IPS DF 6.9 (cell line): ENCODE results near the gene STAC3.
A peak's percentile ranks its signal among the peaks of the same experiment; 100 is the strongest.

Source experiments
- DNase-seq: peaks from one replicate; pipeline ENCODE4 v3.0.0-alpha.2; 2013; ENCODE audit warnings: low read depth, low spot score
- H3K27ac ChIP-seq: one replicate; pipeline ENCODE4 v1.5.1; 2013; ENCODE audit warnings: low read length, control low read depth
- H3K27me3 ChIP-seq: 2 replicates; pipeline ENCODE4 v1.6.1; 2013; ENCODE audit warnings: mild to moderate bottlenecking, low read length; ENCODE audit not compliant: control insufficient read depth, insufficient read depth
- H3K36me3 ChIP-seq: 2 replicates; pipeline ENCODE4 v1.6.1; 2013; ENCODE audit warnings: low read length; ENCODE audit not compliant: control insufficient read depth, insufficient read depth
- H3K4me1 ChIP-seq: 2 replicates; pipeline ENCODE4 v1.6.1; 2013; ENCODE audit warnings: low read length; ENCODE audit not compliant: control insufficient read depth, insufficient read depth
- H3K4me3 ChIP-seq: 2 replicates; pipeline ENCODE4 v1.5.1; 2013; ENCODE audit warnings: mild to moderate bottlenecking, low read length
- H3K9me3 ChIP-seq: 2 replicates; pipeline ENCODE4 v1.6.1; 2013; ENCODE audit warnings: low read length, inconsistent platforms; ENCODE audit not compliant: control insufficient read depth, insufficient read depth
- WGBS: extraction: QIAGEN DNeasy Blood & Tissue Kit; methylation state at CpG from one replicate; pipeline ENCODE4 v1.1.7; 2013; ENCODE audit warnings: mixed read lengths, missing lambda C conversion rate; ENCODE audit not compliant: insufficient read length, insufficient coverage; 5-methylcytosine and 5-hydroxymethylcytosine counted together

STAC3 gene

DNA sequence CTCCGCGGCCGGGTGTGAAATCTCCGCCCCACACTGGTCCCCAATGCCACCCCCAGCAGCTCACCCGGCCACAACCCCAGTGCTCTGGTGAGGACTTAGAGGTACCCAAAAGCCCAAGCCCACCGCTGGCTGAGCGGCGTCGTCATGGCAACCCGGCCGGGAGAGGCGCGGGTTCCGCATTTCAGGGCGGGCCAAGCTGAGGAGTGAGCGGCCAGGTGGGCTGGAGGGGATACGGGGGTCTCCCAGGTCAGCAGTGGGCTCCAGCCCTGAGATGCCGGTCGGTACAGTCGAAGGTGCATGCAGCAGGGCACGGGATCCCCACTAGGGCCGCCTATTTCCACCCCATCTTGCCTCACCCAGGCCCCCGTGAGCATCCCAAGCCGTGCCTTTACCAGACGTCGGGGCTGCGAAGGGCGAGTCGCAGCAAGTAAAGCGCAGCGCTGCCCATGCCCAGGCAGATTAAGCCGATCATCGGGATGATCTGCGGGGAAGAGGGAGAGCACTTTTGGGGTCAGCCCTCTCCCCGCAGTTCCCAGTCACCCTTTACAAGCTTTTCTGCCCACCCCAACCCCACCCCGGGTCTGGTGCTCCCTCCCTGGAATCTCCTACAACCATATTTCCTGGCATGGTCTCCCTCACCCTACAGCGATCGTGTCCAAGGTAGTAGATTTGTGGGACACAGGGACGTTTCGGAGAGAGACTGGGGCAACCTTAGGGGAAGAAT, 14.6 kb downstream of the STAC3 start:
- Histone ChIP-seq H3K9me3 (no peaks in the 10 kb centered on the region), H3K27me3 (peaks cover 46% of the 10 kb centered on the region), H3K4me3 (no peak overlapping the region), H3K36me3 (peaks cover 26% of the 10 kb centered on the region), H3K27ac (no peak overlapping the region), H3K4me1 (peaks cover 11% of the 10 kb centered on the region)
- no CpG with 5 or more reads among the region's 40 CpGs for WGBS
- DNase-seq, result no peak

DNA sequence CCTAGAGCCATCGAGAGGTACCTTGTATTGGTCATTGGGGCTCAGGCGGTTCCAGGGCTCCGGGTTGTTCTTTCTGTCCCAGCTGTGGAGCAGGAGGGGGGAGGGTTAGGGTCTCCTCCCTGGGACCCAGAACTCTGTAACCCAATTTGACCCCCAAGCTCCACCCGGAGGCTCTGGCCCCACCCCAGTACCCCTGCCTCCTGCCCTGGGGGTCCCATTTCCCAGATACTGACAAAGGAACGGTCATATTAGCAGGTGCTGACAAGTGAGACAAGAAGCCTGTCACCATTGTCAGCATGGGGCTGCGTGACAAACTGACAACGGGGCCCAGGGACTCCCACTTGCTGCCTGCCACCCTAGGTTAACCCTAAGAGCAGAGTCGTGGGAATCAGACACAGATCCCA, 15.3 kb downstream of the STAC3 start:
- H3K9me3 ChIP-seq, result no peaks in the 10 kb centered on the region
- peaks cover 40% of the 10 kb centered on the region for H3K27me3 ChIP-seq
- H3K27ac ChIP-seq, result no peak overlapping the region
- peaks cover 12% of the 10 kb centered on the region for H3K4me1 ChIP-seq
- DNase-seq, result no peak
- WGBS, result no CpG with 5 or more reads among the region's 8 CpGs
- H3K4me3 ChIP-seq, result no peak overlapping the region
- peaks cover 31% of the 10 kb centered on the region for H3K36me3 ChIP-seq

DNA sequence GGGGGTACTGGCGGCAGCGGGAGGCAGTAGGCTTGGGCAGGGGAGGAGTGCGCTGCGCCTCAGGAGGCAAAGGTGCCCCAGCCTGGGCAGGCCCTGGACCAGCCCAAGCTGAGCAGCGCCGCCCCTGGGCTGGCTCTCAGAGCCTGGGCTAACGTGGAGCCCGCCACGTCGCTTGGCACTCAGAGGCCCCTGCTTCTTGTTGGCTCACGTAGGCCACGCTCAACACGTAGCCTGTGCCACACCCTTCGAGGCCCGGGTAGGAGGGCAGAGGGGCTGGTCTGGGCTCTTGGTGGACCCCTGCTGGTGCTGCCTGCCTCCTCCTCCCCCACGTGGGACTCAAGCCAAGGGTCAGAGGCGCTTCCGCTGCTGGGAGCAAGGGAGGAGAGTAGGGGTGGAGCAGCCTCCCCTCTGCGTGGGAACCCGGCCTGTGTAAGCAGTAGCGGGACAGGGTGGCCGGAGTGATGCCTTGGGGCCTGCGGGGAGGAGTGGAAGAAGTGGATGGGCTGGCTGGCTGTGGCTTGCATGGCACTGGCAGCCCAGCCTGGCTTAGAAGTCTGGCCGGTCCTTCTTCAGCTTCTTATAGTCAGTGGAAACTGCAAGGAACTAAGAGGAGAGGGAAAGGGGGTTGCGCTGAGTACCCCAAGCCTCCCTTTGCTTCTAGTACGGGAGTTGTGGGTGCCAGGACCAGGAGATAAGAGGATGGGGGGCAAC, 15.8 kb downstream of the STAC3 start:
- no peak overlapping the region for H3K27ac ChIP-seq
- H3K36me3 ChIP-seq, result peaks cover 31% of the 10 kb centered on the region

DNA sequence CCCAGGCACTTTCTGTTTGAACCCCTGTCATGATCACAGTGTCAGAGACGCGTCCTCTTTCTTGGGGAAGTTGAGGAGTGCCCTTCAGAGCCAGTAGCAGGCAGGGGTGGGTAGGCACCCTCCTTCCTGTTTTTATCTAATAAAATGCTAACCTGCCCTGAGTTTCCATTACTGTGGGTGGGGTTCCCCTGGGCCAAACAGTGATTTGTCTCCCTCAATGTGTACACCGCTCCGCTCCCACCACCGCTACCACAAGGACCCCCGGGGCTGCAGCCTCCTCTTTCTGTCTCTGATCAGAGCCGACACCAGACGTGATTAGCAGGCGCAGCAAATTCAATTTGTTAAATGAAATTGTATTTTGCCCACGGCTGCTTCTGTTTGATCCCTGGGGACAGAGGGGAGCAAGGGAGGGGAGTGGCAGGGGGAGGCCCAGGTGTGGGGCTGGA, 16.4 kb downstream of the STAC3 start:
- WGBS, result no CpG with 5 or more reads among the region's 10 CpGs
- Histone ChIP-seq H3K36me3 (peaks cover 31% of the 10 kb centered on the region), H3K4me1 (peaks cover 10% of the 10 kb centered on the region), H3K4me3 (no peak overlapping the region), H3K27me3 (peaks cover 29% of the 10 kb centered on the region), H3K27ac (no peak overlapping the region), H3K9me3 (no peaks in the 10 kb centered on the region)
- no peak for DNase-seq

More for the DNA sequence above, 15.8 kb downstream of the STAC3 start:
- no CpG with 5 or more reads among the region's 26 CpGs for WGBS
- H3K27me3 ChIP-seq, result peaks cover 34% of the 10 kb centered on the region
- peaks cover 10% of the 10 kb centered on the region for H3K4me1 ChIP-seq
- H3K4me3 ChIP-seq, result no peak overlapping the region
- H3K9me3 ChIP-seq, result no peaks in the 10 kb centered on the region
- DNase-seq, result no peak

DNA sequence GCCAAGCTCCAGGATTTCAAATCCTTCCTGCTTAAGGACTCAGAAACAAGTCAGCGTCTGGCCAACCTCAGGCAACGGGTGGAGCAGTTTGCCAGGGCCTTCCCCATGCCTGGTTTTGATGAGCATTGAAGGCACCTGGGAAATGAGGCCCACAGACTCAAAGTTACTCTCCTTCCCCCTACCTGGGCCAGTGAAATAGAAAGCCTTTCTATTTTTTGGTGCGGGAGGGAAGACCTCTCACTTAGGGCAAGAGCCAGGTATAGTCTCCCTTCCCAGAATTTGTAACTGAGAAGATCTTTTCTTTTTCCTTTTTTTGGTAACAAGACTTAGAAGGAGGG, 16.8 kb downstream of the STAC3 start:
- WGBS, result no CpG with 5 or more reads among the region's 3 CpGs
- no peak for DNase-seq
- Histone ChIP-seq H3K27ac (no peak overlapping the region), H3K4me3 (no peak overlapping the region), H3K36me3 (peaks cover 31% of the 10 kb centered on the region), H3K4me1 (peaks cover 10% of the 10 kb centered on the region), H3K9me3 (no peaks in the 10 kb centered on the region), H3K27me3 (peaks cover 25% of the 10 kb centered on the region)

DNA sequence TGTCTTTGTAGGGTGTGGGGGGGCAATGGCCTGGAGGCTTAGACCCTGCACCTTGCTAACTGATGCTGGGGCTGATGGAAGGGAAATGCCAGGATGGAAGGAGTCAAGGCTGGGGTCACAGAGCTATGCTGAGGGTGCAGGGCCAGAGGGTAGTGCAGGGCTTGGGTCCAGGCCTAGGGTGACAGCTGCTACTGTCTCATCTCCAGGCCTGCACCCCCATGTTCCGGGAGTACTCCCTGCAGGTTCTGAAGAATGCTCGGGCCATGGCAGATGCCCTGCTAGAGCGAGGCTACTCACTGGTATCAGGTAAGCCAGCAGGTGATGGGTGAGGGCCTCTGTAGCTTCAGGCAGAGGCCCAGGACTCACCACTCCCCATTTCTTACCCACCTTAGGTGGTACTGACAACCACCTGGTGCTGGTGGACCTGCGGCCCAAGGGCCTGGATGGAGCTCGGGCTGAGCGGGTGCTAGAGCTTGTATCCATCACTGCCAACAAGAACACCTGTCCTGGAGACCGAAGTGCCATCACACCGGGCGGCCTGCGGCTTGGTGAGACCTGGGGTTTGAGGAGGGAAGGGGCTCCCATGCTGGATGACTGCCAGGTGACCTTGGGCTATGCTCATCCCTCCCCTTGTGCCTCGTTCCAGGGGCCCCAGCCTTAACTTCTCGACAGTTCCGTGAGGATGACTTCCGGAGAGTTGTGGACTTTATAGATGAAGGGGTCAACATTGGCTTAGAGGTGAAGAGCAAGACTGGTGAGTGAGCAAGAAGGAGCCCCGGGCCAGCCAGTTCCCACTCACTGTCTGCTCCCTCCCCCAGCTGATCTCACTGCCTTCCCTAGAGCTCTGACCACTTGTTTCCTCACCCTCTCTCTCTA, 17.4 kb downstream of the STAC3 start:
- H3K9me3 ChIP-seq, result no peaks in the 10 kb centered on the region
- DNase-seq, result no peak
- peaks cover 31% of the 10 kb centered on the region for H3K36me3 ChIP-seq
- no peak overlapping the region for H3K4me3 ChIP-seq
- H3K27me3 ChIP-seq, result peaks cover 24% of the 10 kb centered on the region
- no peak overlapping the region for H3K27ac ChIP-seq
- no CpG with 5 or more reads among the region's 15 CpGs for WGBS
- peaks cover 10% of the 10 kb centered on the region for H3K4me1 ChIP-seq

DNA sequence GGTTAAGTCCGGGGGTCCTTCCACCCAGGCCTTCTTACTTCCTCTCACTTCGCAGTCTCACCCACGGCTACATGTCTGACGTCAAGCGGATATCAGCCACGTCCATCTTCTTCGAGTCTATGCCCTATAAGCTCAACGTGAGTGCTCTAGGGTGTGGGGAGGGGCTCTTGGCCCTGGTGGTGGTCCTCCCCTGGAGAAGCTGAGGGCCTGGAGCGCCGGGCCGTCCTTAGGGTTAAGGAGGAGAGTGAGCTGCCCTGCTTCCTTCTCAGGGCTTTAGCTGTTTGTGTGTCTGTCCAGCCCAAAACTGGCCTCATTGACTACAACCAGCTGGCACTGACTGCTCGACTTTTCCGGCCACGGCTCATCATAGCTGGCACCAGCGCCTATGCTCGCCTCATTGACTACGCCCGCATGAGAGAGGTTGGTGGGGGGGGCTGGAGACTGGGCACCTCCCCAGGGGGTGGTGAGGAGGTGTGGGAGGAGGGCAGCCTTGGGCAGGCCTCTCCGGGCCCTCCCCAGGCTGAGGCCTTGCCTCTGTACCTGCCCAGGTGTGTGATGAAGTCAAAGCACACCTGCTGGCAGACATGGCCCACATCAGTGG, 18.7 kb downstream of the STAC3 start:
- peaks cover 31% of the 10 kb centered on the region for H3K36me3 ChIP-seq
- DNase-seq, result no peak
- no CpG with 5 or more reads among the region's 19 CpGs for WGBS
- H3K4me1 ChIP-seq, result peaks cover 6% of the 10 kb centered on the region
- H3K27ac ChIP-seq, result no peak overlapping the region
- H3K4me3 ChIP-seq, result no peak overlapping the region
- no peaks in the 10 kb centered on the region for H3K9me3 ChIP-seq
- peaks cover 19% of the 10 kb centered on the region for H3K27me3 ChIP-seq

DNA sequence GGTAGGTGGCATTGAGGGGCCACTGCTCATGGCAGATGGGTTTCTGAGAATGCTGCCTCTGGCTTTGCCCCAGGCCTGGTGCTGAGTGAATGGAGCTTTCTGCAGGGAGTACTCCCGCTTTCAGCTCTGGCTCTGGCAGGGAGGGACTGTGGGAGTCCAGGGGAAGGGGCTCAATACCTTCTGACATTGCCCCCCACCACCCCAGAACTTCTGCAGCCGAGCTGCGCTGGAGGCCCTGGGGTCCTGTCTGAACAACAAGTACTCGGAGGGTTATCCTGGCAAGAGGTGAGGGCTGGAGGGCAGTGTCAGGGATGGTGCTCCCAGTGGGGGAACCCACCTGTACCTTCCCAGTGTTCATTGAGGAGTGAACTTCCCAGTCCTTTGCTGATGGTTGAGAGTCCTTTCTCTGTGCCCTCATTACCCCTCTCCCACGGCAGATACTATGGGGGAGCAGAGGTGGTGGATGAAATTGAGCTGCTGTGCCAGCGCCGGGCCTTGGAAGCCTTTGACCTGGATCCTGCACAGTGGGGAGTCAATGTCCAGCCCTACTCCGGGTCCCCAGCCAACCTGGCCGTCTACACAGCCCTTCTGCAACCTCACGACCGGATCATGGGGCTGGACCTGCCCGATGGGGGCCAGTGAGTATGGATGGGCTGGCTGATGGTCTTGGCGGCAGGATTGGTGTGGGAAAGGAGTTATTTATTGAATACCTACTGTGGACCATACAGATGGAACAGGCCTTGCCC, 19.5 kb downstream of the STAC3 start:
- no peak for DNase-seq
- peaks cover 9% of the 10 kb centered on the region for H3K4me1 ChIP-seq
- H3K9me3 ChIP-seq, result no peaks in the 10 kb centered on the region
- H3K27me3 ChIP-seq, result peaks cover 13% of the 10 kb centered on the region
- WGBS, result no CpG with 5 or more reads among the region's 13 CpGs
- H3K27ac ChIP-seq, result no peak overlapping the region
- H3K4me3 ChIP-seq, result no peak overlapping the region
- H3K36me3 ChIP-seq, result peaks cover 31% of the 10 kb centered on the region

DNA sequence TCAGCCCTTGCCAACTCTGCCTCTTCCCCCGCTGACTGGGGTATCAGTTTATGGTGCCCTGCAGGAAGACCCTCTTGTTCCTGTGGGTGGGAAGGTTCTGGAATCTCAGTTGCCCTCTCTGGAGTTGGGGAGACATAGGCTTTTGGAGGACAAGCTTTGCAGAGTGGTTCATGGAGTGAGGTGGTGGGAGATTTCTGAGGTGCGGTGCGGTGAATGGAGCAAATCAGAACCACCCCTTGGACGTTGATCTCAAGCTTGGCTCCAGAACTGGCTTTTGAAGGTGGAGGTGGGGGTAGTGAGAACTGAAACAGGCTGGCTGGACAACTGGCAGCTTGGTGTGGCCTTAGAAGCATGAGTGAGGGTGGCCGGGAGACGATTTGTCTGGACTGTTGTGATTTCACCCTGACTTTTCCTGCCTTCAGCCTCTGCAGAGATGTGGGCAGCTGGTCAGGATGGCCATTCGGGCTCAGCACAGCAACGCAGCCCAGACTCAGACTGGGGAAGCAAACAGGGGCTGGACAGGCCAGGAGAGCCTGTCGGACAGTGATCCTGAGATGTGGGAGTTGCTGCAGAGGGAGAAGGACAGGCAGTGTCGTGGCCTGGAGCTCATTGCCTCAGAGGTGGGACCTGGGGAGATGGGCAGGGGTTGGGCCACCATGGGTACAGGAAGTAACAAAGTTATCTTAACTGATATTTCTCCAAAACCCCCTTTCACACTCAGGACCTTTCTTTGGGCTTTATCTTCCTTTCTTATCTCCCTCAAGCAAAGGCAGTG, 20.4 kb downstream of the STAC3 start:
- Histone ChIP-seq H3K27ac (no peak overlapping the region), H3K4me1 (peaks cover 12% of the 10 kb centered on the region), H3K9me3 (no peaks in the 10 kb centered on the region), H3K27me3 (peaks cover 14% of the 10 kb centered on the region), H3K36me3 (peaks cover 31% of the 10 kb centered on the region), H3K4me3 (peak overlapping the region; percentile 77; the same call in 1 of the 2 replicates)
- DNase-seq, result no peak
- no CpG with 5 or more reads among the region's 10 CpGs for whole genome bisulfite sequencing
